ENCODE data around the gene ZFYVE28.

The ZFYVE28 gene

GRCh38 chr4:2408401-2408958 lies 10.0 kb downstream of the ZFYVE28 start:
- TF ChIP-seq, protein P1, sequence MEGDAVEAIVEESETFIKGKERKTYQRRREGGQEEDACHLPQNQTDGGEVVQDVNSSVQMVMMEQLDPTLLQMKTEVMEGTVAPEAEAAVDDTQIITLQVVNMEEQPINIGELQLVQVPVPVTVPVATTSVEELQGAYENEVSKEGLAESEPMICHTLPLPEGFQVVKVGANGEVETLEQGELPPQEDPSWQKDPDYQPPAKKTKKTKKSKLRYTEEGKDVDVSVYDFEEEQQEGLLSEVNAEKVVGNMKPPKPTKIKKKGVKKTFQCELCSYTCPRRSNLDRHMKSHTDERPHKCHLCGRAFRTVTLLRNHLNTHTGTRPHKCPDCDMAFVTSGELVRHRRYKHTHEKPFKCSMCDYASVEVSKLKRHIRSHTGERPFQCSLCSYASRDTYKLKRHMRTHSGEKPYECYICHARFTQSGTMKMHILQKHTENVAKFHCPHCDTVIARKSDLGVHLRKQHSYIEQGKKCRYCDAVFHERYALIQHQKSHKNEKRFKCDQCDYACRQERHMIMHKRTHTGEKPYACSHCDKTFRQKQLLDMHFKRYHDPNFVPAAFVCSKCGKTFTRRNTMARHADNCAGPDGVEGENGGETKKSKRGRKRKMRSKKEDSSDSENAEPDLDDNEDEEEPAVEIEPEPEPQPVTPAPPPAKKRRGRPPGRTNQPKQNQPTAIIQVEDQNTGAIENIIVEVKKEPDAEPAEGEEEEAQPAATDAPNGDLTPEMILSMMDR (IDR thresholded peaks at IDR 0.05; ENCODE audit: extremely low read depth, insufficient read depth, missing control alignments): no peak
- DNase-seq (ENCODE audit: low spot score): no peak
- in situ Hi-C loops (cut with MboI; ENCODE audit: low pct_unique_long_range_greater_than_20kb, low sequenced_read_pairs, unreplicated experiment): no loop called here

DNA sequence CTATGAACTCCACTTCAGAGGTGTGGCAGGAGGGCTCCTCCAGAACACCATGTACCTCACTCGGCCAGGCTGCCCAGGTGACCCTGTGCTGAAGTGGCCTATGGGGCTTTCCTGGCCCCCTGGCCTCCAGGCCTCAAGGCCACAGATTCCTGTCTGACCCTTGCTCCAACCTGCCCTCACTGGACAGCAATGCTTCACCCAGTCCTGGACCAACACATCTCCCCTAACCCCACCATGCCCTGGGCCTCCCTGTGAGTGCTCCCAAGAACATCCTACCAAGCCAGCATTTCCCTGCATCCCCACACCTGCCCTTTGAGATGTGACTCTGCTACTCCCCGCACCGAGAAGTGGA lies 10.5 kb downstream of the ZFYVE28 start:
- in situ Hi-C loops (cut with MboI; ENCODE audit: low pct_unique_long_range_greater_than_20kb, low sequenced_read_pairs, unreplicated experiment): no loop called here
- no peak for DNase-seq (ENCODE audit: low spot score)
- TF ChIP-seq, protein P1 (IDR thresholded peaks at IDR 0.05; ENCODE audit: extremely low read depth, insufficient read depth, missing control alignments): no peak

- TF ChIP-seq, protein P1 (IDR thresholded peaks at IDR 0.05; ENCODE audit: extremely low read depth, insufficient read depth, missing control alignments): no peak
- no peak for DNase-seq (ENCODE audit: low spot score)
- in situ Hi-C loops (cut with MboI; ENCODE audit: low pct_unique_long_range_greater_than_20kb, low sequenced_read_pairs, unreplicated experiment): no loop called here
These were observed 11.5 kb downstream of the ZFYVE28 start for GRCh38 chr4:2406920-2407319.

DNA sequence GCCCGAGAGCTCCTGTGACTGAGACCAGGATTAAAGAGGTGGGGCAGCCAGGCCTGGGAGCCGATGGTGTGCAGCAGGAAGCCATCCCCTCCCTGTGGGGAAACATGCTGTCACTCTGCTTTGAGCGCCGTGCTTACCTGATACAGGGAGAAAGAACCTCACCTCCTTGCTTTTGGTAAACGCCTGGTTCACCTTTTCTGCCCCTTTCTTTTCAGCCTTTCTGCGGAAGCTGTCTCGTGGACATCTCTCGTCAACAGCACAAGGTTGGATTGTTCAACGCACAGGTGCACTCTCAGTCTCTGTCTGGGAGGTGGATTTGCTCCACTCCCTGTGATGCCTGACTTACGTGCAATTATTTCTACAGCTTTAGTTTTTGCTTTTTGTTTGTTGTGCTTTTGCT lies 12.0 kb downstream of the ZFYVE28 start:
- in situ Hi-C loops (cut with MboI; ENCODE audit: low pct_unique_long_range_greater_than_20kb, low sequenced_read_pairs, unreplicated experiment): no loop called here
- TF ChIP-seq, protein P1 (IDR thresholded peaks at IDR 0.05; ENCODE audit: extremely low read depth, insufficient read depth, missing control alignments): no peak
- no peak for DNase-seq (ENCODE audit: low spot score)

DNA sequence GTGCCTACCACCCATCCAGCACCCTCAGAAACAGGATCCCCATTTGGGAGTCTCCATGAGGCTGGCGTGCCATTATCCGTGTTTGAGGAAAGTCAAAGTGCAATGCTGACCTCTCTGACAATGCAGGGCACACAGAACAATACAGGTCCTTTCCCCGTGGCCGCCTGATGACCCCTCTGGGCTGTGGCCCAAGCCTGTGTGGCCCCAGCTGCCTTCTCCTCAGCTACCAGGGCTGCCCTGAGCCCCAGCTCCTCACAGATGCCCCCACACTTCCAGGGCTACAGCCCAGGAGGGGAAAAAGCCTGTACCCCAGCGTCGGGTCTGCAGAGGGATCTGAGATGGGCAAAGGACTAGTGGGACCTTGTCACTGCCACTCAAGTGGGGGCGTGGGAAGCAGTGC lies 15.5 kb downstream of the ZFYVE28 start:
- in situ Hi-C loops (cut with MboI; ENCODE audit: low pct_unique_long_range_greater_than_20kb, low sequenced_read_pairs, unreplicated experiment): no loop called here
- TF ChIP-seq, protein P1 (IDR thresholded peaks at IDR 0.05; ENCODE audit: extremely low read depth, insufficient read depth, missing control alignments): no peak
- DNase-seq (ENCODE audit: low spot score): no peak

DNA sequence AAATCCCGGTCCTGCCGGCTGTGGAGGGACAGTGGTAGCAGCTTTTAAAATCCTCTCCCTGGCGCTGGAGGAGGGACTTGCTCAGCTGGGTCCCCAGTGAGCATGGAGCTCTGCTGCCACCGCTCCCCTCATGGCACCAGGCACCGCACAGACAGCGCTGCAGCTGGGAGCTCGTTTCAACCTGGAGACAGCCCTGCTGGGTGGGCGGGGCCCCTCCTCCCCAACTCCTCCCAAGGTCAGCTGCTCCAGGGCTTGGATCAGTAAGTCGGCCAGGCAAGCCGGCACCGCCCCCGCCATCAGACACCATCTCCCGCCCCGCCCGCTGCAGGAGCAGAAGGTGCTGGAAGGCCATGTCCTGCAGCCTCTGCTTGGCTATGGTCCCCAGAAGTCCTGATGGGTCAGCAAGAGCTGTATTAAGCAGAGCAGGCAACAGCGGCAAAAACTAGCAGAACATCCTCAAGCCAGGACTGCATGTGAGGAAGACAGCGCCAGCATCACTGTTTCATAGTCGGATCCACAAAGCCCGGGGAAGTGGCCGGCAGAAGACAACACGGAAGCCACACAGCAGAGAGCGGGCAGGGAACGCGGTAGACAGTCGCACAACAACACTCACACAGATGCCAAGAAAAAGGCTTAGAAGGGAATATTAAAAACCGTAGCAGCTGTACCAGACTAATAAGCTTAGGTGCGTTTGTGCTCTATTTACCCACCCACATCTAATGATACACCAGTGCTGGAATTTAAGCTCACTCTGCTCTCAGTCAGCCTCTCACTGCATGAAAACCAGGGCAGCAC lies 16.2 kb downstream of the ZFYVE28 start:
- in situ Hi-C loops (cut with MboI; ENCODE audit: low pct_unique_long_range_greater_than_20kb, low sequenced_read_pairs, unreplicated experiment): no loop called here
- no peak for DNase-seq (ENCODE audit: low spot score)
- TF ChIP-seq, protein P1 (IDR thresholded peaks at IDR 0.05; ENCODE audit: extremely low read depth, insufficient read depth, missing control alignments): no peak

All from GM13977 (cell line).